ENCODE measurements around the gene PCBP2.

Gene PCBP2

DNA sequence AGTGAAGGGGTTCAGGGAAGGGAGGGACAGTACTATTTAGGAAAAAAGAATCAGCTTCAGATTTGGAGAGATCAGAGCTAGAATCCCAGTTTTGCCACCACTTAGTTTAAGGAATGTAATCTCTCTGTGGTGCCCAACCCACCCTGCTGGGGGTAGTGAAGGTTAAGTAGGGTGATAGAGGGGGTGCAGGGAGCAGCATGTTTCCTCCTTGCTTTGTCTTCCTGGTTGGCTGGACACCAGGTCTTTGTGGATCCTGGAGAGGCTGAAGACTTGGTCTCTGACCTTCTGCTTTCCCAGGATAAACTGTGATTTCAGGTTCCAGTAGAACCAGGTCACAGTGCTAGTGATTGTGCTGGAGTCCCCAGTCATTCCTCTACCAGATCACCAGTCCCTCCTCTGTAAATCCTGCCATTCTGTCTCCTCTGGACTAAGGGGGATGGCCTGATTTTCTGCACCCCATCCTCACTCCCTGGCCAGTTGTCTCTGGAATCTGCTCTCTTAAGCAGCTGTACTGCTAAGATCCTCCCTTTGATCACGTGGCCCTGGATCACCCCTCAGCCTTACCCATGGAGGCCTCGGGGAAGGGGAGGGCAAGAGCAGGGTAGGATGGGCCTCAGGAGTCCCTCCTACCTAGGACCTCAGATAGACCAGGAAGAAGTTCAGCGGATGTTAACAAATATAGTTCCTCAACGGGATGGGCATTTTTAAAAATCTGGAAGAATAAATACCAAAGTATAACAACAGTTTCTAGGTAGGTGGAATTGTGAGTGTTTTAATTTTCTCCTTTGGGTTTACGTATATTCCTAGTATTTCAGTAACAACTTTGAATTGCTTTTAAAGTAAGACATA is 44.2 kb downstream of the PCBP2 start:
- DNase-seq, result no peak

DNA sequence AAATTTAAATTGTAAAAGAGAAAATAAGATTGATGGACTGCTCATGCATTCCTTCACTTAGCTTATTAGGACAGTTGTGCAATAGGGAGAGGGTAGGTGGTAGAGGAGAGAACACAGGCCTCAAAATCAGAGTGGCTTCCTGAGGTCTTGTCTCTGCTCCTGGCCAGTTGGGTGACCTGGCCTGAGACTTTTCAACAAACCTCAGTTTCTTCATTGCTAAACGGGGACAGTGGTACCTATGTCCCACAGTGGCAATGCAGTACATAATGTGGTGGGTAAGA is 44.8 kb downstream of the PCBP2 start:
- no peak for DNase-seq

DNA sequence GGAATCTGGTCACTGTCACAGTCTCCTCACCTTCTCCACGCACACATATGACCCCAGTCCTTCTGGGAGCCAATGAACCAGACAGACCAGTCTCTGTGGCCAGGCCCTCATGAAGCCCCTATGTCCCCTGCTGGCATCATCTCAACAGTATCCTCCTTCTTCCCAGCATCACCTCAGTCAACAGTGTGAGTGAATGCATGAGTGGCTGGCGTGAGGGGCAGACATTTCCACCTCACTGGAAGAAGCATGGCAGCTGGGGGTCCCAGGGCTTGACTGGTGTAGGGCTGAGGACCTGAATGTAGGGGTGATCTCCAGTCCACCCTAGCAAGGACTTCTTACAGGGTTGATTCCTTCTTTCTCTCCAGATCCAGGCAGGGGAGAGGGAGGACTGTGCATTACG is 45.6 kb downstream of the PCBP2 start:
- DNase-seq, result no peak

DNA sequence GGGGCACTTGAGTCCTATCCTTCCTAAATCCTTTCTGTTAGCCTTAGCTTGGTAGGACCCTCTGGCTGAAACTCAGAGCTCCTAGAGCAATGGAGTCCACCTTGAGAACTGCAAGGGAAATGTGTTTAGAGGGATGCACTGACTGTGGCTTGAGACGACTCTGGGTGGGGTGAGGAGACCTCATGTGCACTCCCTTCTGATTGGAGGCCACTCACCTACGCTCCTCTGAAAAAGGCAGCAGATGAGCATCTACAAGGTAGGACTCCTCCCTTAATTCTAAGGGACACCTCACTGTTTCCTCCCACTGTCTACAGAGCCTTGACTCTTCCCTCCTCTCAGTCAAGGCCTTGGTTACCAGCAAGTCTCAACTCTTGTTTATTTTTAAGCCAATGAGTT is 46.3 kb downstream of the PCBP2 start:
- no peak for DNase-seq

DNA sequence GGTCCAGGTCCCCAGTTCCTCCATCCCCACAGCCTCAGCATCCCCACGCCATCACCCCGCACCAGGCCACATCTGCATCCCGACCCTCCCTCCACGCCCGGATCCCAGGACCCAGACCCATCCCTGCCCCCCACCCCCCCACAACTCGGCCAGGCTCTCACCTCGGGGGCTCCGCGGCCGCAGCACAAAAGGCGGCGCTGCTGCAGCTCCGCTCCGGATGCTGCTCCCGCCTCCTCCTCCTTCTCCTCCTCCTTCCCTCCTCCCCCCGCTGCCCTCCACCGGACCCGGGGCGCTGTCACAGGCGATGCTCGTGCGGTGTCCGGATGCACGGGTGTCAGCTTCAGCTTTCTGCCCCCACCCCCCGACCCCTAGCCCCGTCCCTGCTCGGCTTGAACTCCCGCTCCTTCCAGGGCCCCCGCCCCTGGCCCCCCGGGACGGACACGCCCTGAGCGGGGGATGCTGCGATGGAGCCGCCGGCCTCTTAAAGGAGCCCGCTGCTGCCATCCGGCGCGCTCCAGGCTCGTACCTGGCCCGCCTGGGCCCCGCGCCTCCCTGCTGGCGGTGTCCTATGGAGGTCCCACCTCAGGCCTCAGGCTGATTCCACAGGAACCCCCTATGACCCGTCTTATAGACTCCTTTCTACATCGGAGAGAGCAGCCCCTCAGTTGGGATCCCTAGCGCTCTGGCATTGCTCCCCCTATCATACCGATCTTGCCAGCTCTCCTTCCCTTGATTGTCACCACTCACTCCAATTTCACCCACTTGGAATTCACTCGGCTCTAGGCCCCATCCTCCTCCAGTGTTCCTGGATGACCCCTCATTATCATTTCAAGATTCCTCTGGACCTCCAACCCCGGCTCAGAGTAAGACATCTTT is 47.6 kb downstream of the PCBP2 start, which contains the start of gene MAP3K12:
Gene MAP3K12 (minus strand): TSS at position 193 of the 876 bp plus-strand sequence. CDS start 12,067 bp downstream, outside the sequence.
- peak; percentile 43 for DNase-seq

DNA sequence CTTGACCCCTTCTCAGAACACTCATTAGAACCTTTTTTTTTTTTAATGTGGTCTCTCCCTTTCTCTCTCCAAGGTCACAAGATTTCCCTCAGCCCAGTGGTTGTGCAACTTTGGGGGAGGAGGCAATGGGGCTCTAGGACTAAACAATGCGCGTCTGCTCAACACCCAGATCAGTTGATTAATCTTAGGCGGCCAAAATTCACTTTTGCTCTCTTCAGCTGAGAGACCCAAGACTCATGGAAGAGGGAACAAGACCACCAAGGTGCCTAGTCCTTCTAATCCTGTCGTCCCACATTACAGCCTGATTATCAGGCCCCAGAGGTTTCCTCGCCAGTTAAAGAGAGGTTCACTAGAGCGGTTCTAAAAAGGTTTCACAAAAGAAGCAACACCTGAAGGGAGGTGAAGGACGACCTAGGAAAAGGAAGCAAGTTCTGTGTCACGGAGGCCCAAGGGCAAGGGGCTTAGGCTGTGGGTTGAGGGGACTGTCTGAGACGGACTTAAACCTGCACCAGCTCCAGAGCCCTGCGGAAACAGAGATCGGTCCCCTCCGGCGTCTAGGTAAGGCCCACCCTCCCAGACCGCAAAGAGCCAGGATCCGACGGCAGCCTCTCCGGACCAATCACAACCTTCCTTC is 48.4 kb downstream of the PCBP2 start:
- no peak for DNase-seq

DNA sequence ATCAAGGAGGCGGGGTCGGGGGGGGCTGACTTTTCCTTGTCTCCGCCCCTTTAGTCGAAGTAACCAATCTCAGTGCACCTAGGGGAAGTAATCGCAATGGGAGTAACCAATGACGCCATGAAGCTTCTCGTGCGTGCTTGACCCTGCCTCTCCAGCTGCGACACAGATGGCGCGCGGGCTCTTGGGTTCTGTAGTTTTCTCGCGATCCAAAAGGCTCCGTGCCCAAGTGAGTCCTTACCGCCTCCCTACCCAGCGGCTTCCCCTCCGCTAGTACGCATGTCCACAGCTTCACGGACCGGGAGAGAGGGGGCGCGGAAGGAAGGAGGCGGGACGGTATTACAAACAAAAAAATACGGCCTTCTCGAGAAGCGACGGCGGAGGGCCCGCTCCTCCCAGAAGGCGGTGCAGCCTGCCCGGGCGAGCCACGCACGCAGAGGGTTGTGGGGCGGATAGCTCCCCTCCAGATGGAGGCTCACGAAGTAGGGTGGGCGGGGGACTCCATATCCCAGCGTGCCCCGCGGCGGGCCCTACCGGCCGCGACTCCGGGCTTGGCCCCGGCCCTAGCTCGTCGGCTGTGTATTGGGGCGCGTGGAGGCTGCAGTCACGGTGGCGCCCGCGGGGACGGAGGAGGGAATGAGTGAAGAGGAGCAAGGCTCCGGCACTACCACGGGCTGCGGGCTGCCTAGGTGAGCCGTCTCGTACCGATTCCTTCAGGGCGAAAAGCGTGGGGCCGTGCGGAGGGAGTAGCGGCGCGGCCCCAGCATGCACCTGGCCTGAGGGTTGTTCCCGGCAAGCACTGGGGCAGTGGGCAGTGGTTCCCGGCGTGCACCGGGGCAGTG is 49.1 kb downstream of the PCBP2 start, which contains the start of gene TARBP2:
Gene TARBP2 (plus strand): TSS at position 508 of the 839 bp plus-strand sequence. CDS start 126 bp downstream, at position 634.
- peak; percentile 99 for DNase-seq

DNA sequence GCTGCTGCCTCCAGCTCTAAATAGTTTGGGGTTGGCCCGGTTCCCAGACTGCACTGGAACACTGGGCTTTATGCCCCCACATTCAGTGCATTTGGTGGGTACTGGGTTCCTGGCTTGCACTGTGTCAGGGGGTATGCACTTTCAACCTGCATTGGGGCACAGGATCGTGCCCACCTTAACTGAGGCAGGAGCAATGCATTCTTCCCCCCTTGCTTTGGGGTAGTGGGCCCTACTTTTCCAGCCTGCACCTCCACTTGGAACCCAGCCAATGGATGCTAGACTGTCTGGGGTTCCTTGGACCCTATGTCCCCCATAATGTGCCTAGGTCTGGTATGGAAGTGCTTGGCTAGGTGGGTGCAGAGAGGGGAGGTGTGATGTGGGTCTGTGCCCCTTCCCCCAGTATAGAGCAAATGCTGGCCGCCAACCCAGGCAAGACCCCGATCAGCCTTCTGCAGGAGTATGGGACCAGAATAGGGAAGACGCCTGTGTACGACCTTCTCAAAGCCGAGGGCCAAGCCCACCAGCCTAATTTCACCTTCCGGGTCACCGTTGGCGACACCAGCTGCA is 49.8 kb downstream of the PCBP2 start:
- DNase-seq, result no peak

DNA sequence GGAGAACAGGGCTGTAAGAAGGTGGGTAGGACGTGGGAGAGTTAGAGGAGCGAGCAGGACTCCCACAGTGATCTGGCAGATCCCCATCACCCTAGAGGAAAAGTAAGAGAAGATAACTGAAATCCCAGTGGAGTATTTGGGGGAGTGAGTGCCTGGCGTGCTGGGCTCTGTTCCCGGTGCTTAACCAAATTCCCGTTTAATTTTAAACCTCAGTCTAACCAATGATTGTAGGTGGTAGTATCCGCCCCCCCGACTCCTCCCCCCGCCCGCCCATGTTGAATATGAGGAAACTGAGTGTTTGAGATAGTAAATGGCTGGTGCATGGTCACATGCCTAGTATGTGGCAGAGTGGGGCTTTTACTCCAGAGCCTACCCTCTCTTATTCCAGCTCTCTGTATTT is 50.4 kb downstream of the PCBP2 start:
- DNase-seq, result no peak

DNA sequence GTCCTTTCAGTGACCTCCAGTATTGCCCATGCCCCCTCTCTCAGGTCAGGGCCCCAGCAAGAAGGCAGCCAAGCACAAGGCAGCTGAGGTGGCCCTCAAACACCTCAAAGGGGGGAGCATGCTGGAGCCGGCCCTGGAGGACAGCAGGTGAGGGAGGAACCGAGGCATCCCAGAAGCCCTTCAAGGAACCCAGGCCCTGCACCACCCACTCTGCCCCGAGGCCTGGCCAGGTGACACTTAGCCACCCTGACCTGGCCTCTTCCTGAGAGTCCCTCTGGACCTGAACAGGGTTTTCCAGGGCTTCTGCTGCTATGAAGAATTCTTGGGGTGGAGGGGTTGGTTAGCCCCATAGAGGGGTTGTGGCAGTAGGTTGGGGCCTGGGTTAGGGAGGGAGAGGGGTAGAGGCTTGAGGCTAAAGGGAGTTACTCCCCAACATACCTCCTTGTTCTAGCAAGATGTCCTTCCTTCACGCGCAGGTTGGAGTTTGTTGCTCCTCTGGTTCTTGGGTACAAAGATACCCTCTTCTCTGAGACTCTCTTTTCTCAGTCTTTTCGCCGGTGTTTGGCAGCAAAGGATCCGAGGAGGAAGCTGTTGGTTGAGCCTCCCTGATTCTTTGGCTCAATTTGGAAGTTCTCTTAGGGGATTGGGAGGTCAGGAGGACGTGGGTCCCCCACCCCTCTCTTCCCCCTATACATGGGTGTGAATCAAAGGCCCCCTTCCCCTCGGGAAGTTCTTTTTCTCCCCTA is 51.3 kb downstream of the PCBP2 start:
- no peak for DNase-seq

DNA sequence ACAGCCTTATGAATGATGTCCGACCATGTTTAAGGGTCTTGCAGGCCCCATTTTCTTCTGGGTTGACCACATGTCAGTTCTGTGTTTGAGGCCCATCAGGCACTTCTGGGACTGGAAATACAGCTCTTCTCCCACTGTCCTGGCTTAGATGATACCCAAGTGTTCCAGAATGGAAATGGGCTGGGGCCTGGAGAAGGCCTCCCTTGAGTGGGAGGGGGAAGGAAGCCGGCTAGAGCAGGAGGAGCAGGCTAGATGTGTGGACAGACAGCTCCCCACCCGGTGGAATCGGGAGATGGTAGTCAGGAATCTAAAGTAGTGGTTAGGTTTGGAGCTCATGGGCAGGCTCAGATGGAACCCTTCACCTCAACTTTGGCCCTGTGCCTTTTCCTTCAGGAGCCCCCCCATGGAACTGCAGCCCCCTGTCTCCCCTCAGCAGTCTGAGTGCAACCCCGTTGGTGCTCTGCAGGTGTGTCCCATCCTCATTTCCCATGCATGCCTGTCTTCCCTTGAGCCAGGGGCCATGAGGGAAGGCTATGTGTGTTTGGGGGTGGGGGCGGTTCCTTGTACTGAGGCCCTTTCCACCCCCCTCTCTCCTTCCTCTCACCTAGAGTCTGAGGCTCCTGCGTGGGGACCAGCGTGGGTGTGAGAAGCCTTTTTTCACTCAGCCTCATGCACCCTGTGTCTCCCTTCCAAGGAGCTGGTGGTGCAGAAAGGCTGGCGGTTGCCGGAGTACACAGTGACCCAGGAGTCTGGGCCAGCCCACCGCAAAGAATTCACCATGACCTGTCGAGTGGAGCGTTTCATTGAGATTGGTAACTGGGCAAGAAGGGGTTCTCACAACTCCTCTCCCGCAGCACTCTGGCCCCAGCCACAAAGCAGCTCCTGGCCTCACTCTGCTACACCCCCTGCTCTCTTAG is 52.4 kb downstream of the PCBP2 start:
- no peak for DNase-seq

DNA sequence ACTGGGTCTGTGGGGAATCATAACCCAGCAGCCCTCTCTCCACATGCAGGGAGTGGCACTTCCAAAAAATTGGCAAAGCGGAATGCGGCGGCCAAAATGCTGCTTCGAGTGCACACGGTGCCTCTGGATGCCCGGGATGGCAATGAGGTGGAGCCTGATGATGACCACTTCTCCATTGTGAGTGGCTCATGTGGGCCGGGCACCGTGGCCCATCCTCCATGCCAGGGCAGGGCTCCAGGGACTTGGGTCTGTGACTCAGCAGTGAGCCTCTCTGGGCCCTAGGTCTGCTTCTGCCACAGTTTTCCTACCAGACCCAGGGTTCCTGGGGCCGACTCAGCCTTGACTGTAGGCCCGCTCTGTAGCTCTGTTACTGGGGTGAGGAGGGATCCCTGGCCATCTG is 53.2 kb downstream of the PCBP2 start:
- DNase-seq, result no peak

DNA sequence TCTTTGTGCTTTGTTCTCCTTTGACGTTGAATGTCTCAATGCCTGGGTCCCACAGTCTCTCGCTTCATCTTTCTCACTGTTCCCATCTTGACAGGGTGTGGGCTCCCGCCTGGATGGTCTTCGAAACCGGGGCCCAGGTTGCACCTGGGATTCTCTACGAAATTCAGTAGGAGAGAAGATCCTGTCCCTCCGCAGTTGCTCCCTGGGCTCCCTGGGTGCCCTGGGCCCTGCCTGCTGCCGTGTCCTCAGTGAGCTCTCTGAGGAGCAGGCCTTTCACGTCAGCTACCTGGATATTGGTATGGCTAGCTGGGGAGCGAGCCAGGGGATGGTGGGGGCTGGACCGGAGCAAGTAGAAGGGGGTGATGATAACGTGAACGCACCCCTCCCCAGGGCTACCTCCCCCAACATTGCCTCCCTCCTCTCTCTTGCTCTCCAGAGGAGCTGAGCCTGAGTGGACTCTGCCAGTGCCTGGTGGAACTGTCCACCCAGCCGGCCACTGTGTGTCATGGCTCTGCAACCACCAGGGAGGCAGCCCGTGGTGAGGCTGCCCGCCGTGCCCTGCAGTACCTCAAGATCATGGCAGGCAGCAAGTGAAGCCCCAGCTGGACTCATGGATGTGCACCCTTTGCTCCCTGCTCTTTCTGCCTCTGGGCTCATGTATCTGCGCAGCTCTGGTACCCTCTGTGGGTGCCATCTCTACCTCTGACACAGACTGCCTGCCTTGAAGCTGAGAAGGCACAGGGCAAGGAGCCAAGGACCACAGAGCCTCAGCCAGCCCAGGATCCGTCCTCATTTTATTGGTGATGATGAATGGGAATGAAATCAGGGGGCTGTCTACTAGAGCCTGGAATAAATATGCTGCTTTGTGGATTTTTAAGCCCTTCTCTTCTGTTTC is 53.9 kb downstream of the PCBP2 start:
- DNase-seq, result no peak

DNA sequence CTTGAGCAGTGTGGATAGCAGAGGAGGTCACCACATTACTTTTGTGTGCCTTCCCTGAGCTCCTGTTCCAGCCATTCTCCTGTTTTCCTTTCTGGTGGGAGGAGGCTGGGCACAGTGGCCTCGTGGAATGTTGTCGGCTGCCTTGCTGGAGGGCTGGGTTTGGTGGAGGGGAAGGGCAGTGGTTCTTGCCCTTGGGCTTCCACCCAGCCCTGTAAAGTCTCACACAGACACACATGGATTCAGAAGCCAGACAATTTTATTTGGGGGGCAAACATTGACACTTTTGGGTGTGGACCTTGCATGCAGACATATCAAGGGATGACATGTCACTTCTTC is 54.5 kb downstream of the PCBP2 start:
- DNase-seq, result no peak

DNA sequence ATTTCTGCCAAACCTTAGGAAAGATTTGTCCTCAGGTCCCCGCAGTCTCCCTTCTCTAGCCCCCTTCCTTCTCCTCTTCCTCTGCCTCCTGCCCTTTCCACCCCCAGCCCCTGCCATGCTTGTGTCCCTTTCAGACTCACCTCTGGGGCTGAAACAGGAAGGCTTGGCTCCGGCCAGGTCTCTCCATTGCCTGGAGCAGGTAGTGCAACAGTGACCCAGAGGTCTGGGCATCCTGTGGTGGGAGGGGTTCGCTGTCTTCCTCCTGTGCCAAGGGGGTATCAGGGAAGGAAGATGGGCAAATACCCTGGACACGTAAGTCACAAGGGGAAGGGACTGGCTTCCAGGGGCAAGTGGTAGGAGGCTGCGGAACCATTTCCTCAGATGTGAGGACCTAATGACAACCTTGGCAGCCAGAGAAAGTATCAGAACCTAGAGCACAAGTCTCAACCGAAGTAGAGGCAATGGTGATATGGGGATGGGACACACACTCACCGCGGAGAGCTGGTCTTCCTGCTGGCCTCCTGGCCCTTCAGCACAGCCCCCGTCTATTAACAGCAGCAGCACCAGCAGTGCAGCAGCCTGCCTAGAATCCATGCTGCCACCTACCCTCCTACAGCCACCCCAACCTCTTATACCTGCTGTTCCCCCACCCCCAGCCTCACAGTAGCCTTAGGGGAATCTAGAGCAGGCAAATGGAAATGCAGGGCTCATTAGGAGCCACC is 55.1 kb downstream of the PCBP2 start, which contains the start of gene NPFF:
Gene NPFF (minus strand): TSS at position 604 of the 722 bp plus-strand sequence. CDS start 10 bp downstream, at position 594.
- DNase-seq, result no peak

DNA sequence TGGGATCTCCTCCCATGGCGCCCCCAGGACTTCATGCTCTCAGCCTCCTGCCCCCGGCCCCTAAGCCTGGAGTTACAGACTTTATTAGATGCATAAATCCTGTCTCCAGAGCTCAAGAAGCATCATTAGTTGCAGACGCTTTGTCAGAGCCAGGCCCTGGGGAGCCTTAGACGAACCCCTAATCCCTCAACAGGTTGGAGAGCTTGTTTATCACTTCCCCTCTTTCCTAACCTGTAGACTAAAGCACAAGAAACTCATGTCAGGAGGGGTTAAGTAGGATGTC is 55.6 kb downstream of the PCBP2 start:
- DNase-seq, result no peak

DNA sequence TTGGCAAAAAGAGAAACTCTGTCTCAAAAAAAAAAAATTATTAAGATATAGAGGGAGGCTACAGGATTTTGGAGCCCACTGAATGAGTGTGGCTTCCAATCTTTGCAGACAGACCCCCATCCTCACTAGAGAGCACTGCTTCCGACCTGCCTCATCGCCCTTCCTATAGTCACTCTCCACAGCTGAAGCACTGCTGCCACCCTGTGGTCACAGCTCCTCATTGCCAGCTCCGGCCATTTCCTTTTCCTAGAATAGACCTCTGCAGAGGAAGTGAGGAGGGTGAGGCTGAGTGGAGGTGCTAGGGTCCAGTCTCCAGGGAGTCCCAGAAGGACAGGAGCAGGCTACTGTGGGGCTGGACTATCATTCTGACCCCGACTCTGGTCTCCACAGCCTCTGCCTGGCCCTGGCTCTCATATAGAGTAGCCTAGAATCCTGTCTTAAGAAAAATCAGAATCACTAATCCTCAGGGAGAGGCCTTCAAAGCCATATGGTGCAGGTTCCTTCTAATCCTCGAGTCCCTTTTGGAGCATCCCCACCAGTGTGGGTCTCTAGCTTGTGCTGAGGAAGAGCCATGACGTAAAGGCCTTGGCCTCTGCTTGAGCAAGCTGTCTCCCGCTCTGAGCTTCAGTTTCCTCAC is 56.8 kb downstream of the PCBP2 start:
- peak; percentile 72 for DNase-seq

DNA sequence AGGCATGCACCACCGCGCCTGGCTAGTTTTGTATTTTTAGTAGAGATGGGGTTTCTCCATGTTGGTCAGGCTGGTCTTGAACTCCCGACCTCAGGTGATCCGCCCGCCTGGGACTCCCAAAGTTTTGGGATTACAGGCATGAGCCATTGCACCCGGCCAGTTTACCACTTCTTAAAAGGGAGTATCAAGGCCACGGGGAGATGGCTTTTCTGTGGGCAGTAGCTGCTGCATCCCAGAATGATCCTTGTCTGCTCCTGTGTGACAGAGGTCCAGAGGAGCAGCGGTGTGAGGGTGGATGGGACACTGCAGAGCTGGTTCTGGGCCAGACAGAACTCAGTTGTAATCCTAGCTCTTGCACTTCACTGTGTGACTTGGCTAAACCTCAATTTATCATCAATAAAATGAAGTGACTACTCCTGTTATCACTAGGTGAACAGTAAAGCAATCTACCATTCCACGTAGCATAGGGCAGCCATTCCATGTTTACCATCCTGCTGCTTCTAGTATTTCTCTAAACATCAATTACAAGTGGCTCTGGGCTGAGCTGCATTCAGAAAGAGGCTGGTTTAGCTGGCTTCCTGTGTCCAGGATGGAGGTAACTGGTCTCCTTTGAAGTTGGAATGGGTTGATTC is 58.4 kb downstream of the PCBP2 start:
- DNase-seq, result no peak

Data from COR-L47 (cell line).